ENCODE measurements around the gene IFNAR2. TPM values are rescaled to one million over a fixed set of nuclear protein-coding genes. Genes with fewer than 3 reads are reported as not detected.

Gene IFNAR2
- total and polyA plus RNA-seq, 2 experiments from 2014 or later: 16.8 to 18.2 TPM

- peaks cover 50% of the 10 kb centered on the region for H3K9me3 Mint-ChIP-seq
- Histone ChIP-seq H3K27ac (ENCODE audit: low read depth) (no peak overlapping the region), H3K79me2 (replicated peaks; ENCODE audit: insufficient read depth) (peaks cover 43% of the 10 kb centered on the region), H4K20me1 (replicated peaks; ENCODE audit: insufficient read depth) (no peaks in the 10 kb centered on the region), H3K9me2 (ENCODE audit: insufficient read depth) (no peaks in the 10 kb centered on the region), H3K4me1 (ENCODE audit: insufficient read depth) (peaks cover 14% of the 10 kb centered on the region), H3F3A (replicated peaks; ENCODE audit: low read depth) (0 out of 2 replicates have a peak, but pooled peaks cover 3% of the 10 kb centered on the region), H3K27me3 (ENCODE audit: insufficient read depth) (no peaks in the 10 kb centered on the region), H2AFZ (no peak overlapping the region), H3K36me3 (ENCODE audit: insufficient read depth) (peaks cover 11% of the 10 kb centered on the region; the same call in 1 of the 2 replicates), H3K4me3 (no peak overlapping the region), H3K4me2 (no peak overlapping the region)
- peaks cover 22% of the 10 kb centered on the region for H3K4me1 Mint-ChIP-seq
- H3K36me3 Mint-ChIP-seq (ENCODE audit: low read depth): peaks cover 57% of the 10 kb centered on the region
- H3K27ac Mint-ChIP-seq: no peak overlapping the region
- no peak for ATAC-seq
- no peak overlapping the region for H3K4me3 Mint-ChIP-seq
- DNase-seq (ENCODE audit: low spot score): no peak
- TF ChIP-seq ZNF462 (CRISPR knock-in tag; IDR thresholded peaks at IDR 0.05): no peak
- TF ChIP-seq CREB1 (CRISPR knock-in tag; IDR thresholded peaks at IDR 0.05; ENCODE audit: low read depth): no peak
- no peak for TF ChIP-seq NANOG (IDR thresholded peaks at IDR 0.05; ENCODE audit: borderline replicate concordance)
- no peak for TF ChIP-seq ZNF331 (CRISPR knock-in tag; IDR thresholded peaks at IDR 0.05; ENCODE audit: low read depth)
- TF ChIP-seq REST (IDR thresholded peaks at IDR 0.05; ENCODE audit: unreplicated experiment): no peak
- no peak for TF ChIP-seq ETS1 (IDR thresholded peaks at IDR 0.05)
- TF ChIP-seq CTCF (conservative IDR thresholded peaks at IDR 0.05; ENCODE audit: low read depth in 2 of 2): no peak
- no peak for TF ChIP-seq POLR2AphosphoS5 (IDR thresholded peaks at IDR 0.05; ENCODE audit: low read depth)
- no peak for TF ChIP-seq STAT1 (IDR thresholded peaks at IDR 0.05; ENCODE audit: unreplicated experiment)
- TF ChIP-seq ZNF114 (CRISPR knock-in tag; IDR thresholded peaks at IDR 0.05): no peak
- TF ChIP-seq EZH2 (IDR thresholded peaks at IDR 0.05; ENCODE audit: low read depth, unreplicated experiment): no peak
- no peak for TF ChIP-seq JUNB (IDR thresholded peaks at IDR 0.05; ENCODE audit: unreplicated experiment)
- no peak for TF ChIP-seq EZH2phosphoT487 (IDR thresholded peaks at IDR 0.05; ENCODE audit: unreplicated experiment)
- H3K27me3 Mint-ChIP-seq (ENCODE audit: insufficient read depth, low read depth, poor library complexity): peaks cover 10% of the 10 kb centered on the region
Observed at GRCh38 chr21:33236766-33237165, 7.0 kb downstream of the IFNAR2 start.
